SU-DHL-6 (cell line): ENCODE results near the gene NFATC1.

Source experiments
- H2AFZ ChIP-seq: fragments of 200-600 bp; sonication (generic); 2 replicates; pipeline ENCODE4 v1.6.1; 2014; ENCODE audit warnings: low read depth, mild to moderate bottlenecking, moderate library complexity, mixed read lengths, antibody characterized with exemption, low read length; ENCODE audit not compliant: severe bottlenecking
- H3F3A ChIP-seq: fragments of 200-600 bp; shearing (Covaris generic); 2 replicates; pipeline ENCODE4 v1.6.0; 2016; ENCODE audit warnings: antibody characterized with exemption, mild to moderate bottlenecking; ENCODE audit not compliant: insufficient read depth
- H3K27ac ChIP-seq: fragments of 200-600 bp; sonication (generic); 2 replicates; pipeline ENCODE4 v1.5.1; 2016; ENCODE audit warnings: low read depth, mild to moderate bottlenecking, low read length, moderate library complexity, mixed read lengths
- H3K27me3 ChIP-seq: fragments of 200-600 bp; sonication (generic), shearing (Covaris generic); 2 replicates; pipeline ENCODE4 v1.6.0; 2014; ENCODE audit warnings: mild to moderate bottlenecking, low read length
- H3K36me3 ChIP-seq: fragments of 200-600 bp; sonication (generic); 2 replicates; pipeline ENCODE4 v1.6.1; 2014; ENCODE audit warnings: mild to moderate bottlenecking, low read length, mixed read lengths
- H3K4me2 ChIP-seq: fragments of 300-600, 200-600 bp; shearing (Covaris generic), sonication (generic); 2 replicates; pipeline ENCODE4 v1.6.0; 2014; ENCODE audit warnings: low read length, low read depth, mild to moderate bottlenecking; ENCODE audit not compliant: poor library complexity, severe bottlenecking
- H3K4me3 ChIP-seq: fragments of 200-600 bp; sonication (generic); 2 replicates; pipeline ENCODE4 v1.5.1; 2014; ENCODE audit warnings: antibody characterized with exemption, low read length, mild to moderate bottlenecking, mixed read lengths; ENCODE audit not compliant: insufficient read depth, poor library complexity, severe bottlenecking
- H3K79me2 ChIP-seq: fragments of 200-600 bp; sonication (generic); 2 replicates; pipeline ENCODE4 v1.6.1; 2014; ENCODE audit warnings: mild to moderate bottlenecking, low read length, moderate library complexity; ENCODE audit not compliant: insufficient read depth
- H3K9ac ChIP-seq: fragments of 200-600 bp; sonication (generic); 2 replicates; pipeline ENCODE4 v1.7.0; 2014; ENCODE audit warnings: mild to moderate bottlenecking, low read length
- H3K9me2 ChIP-seq: fragments of 200-600 bp; sonication (generic); replicated peaks from 2 replicates; pipeline ENCODE4 v1.6.1; 2014; ENCODE audit warnings: low read length; ENCODE audit not compliant: insufficient read depth
- H3K9me3 ChIP-seq: fragments of 200-600 bp; sonication (generic); 2 replicates; pipeline ENCODE4 v1.6.1; 2014; ENCODE audit warnings: low read length, mixed read lengths; ENCODE audit not compliant: insufficient read depth
- H4K20me1 ChIP-seq: fragments of 200-600 bp; sonication (generic); 2 replicates; pipeline ENCODE4 v1.6.1; 2014; ENCODE audit warnings: low read depth, mild to moderate bottlenecking, antibody characterized with exemption, low read length, moderate library complexity, mixed read lengths
- CTCF ChIP-seq: fragments of 200-600 bp; sonication (generic); IDR thresholded peaks from one replicate; pipeline ENCODE4 v1.5.1; 2017; ENCODE audit warnings: antibody characterized with exemption, mild to moderate bottlenecking, low read length, moderate library complexity; ENCODE audit not compliant: insufficient read depth, poor library complexity, severe bottlenecking
- EZH2phosphoT487 ChIP-seq: fragments of 200-600 bp; sonication (generic), shearing (Covaris generic); conservative IDR thresholded peaks from 2 replicates; pipeline ENCODE4 v1.6.1; 2018; ENCODE audit warnings: mild to moderate bottlenecking, antibody characterized with exemption, low read length, moderate library complexity, mixed read lengths

The NFATC1 gene

GRCh38 chr18:79413426-79413825 is 17.7 kb downstream of the NFATC1 start:
- H3K27me3 ChIP-seq: no peaks in the 10 kb centered on the region

GRCh38 chr18:79413901-79414300 is 18.2 kb downstream of the NFATC1 start:
- Histone ChIP-seq H3K9ac (no peak overlapping the region), H3K4me2 (no peak overlapping the region), H3K9me3 (no peaks in the 10 kb centered on the region), H3K9me2 (no peaks in the 10 kb centered on the region), H3K27ac (no peak overlapping the region), H3K27me3 (no peaks in the 10 kb centered on the region), H3K79me2 (peaks cover 3% of the 10 kb centered on the region; the same call in 1 of the 2 replicates), H3K4me3 (no peak overlapping the region), H2AFZ (no peak overlapping the region), H4K20me1 (no peaks in the 10 kb centered on the region), H3K36me3 (no peaks in the 10 kb centered on the region), H3F3A (no peaks in the 10 kb centered on the region)
- no peak for TF ChIP-seq EZH2phosphoT487
- TF ChIP-seq CTCF: no peak

More at GRCh38 chr18:79413426-79413825, 17.7 kb downstream of the NFATC1 start:
- H3K9me3 ChIP-seq: no peaks in the 10 kb centered on the region
- H3K27ac ChIP-seq: no peak overlapping the region
- H3K9ac ChIP-seq: no peak overlapping the region
- H4K20me1 ChIP-seq: no peaks in the 10 kb centered on the region
- no peaks in the 10 kb centered on the region for H3K36me3 ChIP-seq
- TF ChIP-seq EZH2phosphoT487 (no peak), CTCF (no peak)
- no peaks in the 10 kb centered on the region for H3K9me2 ChIP-seq
- H2AFZ ChIP-seq: no peak overlapping the region
- peaks cover 3% of the 10 kb centered on the region; the same call in 1 of the 2 replicates for H3K79me2 ChIP-seq
- H3K4me2 ChIP-seq: no peak overlapping the region
- no peaks in the 10 kb centered on the region for H3F3A ChIP-seq
- no peak overlapping the region for H3K4me3 ChIP-seq

- Histone ChIP-seq H3K27me3 (no peaks in the 10 kb centered on the region), H3K9me3 (no peaks in the 10 kb centered on the region), H3K36me3 (no peaks in the 10 kb centered on the region), H3K9me2 (no peaks in the 10 kb centered on the region), H3K4me2 (no peak overlapping the region), H3F3A (no peaks in the 10 kb centered on the region), H3K79me2 (peaks cover 3% of the 10 kb centered on the region; the same call in 1 of the 2 replicates), H4K20me1 (no peaks in the 10 kb centered on the region), H3K4me3 (no peak overlapping the region), H3K27ac (no peak overlapping the region), H3K9ac (no peak overlapping the region), H2AFZ (no peak overlapping the region)
- TF ChIP-seq CTCF (no peak), EZH2phosphoT487 (no peak)
These were observed 20.4 kb downstream of the NFATC1 start for GRCh38 chr18:79416022-79416676.
